ENCODE data around the gene CHPT1.
A peak's percentile ranks its signal among the peaks of the same experiment; 100 is the strongest.
"Not testable (repeated sequence)": the region's sequence is repeated elsewhere in the genome, so short reads cannot be mapped to it uniquely, and the experiment has no call there.

The CHPT1 gene

GRCh38 chr12:101697197-101697929 is at the start of gene CHPT1:
CHPT1 (plus strand) TSS chr12:101697640; CDS start chr12:101697862, 222 bp downstream.
- DNase-seq = peak; percentile 90

DNA sequence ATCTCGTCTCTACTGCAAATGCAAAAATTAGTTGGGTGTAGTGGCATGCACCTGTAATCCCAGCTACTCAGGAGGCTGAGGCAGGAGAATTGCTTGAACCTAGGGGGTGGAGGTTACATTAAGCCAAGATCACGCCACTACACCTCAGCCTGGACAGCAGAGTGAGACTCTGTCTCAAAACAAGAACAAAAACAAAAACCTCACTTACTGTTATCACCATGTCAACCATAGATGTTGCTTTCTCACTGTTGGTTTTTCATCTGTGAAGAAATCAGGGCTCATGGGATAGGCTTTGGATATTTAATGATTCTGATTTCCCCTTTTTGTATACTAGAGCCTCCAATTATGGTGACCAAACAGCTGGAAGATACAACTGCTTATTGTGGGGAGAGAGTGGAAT is 49.7 kb upstream of the CHPT1 start:
- DNase-seq = no peak

DNA sequence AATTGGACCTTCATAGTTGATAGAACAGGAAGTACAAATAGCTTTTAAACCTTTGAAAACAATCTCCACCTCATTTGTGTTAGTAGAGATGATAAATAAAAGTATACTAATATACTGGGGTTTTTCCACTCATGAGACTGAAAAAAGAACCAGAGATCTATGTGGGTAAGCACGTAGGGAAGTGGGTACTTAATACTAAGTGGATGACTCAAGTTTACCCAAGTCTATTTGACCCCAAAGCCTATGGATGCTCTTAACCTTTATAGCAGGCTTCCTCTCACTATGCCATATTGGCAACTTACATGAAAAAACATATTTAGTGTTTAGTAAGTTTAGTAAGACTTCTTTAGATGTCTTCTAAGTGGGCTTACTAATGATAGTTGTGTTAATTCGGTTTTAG is 49.2 kb upstream of the CHPT1 start:
- DNase-seq = no peak

DNA sequence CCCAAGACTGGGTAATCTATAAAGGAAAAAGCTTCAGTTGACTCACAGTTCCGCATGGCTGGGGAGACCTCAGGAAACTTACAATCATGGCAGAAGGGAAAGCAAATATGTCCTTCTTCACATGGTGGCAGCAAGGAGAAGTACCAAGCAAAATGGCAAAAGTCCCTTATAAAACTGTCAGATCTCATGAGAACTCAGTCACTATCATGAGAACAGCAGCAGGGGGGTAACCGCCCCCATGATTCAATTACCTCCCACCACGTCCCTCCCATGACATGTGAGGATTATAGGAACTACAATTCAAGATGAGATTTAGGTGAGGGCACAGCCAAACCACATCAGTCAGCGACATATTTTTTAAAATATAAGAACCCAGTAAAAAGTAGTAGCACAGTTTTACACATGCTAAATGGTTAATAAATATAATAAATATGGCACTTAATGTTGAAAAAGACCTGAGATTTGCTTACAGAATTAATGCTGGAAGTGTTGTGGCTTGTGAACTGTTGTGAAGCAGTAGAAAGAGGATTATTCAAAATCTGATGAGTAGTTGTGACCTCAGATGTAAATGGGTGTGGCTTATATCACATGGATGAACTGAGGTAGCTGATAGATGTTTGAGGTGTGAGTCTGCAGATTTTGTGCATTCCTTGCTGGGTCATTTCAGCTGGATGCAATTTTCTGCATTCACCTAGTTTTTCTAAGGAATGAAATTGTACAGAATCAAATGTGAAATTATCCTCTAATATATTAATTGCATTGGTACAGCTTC is 46.9 kb upstream of the CHPT1 start:
- no peak for DNase-seq

DNA sequence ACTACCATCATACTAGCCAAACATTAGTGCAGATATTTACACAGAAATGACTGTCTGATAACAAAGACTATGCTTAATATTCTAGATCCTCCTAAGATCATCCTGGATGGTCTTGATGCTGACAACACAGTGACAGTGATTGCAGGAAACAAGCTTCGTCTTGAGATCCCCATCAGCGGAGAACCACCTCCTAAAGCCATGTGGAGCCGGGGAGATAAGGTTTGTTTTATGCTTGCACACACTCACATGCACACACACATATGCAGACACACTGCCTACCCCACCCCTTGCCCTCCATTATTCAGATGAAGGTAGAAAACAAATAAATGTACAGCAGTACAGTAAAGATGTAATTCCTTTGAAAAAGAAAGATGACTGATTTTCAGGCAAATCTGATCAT is 44.4 kb upstream of the CHPT1 start:
- DNase-seq = peak; percentile 37

GRCh38 chr12:101653503-101653902 is 43.9 kb upstream of the CHPT1 start:
- no peak for DNase-seq

GRCh38 chr12:101654442-101654841 is 43.0 kb upstream of the CHPT1 start:
- no peak for DNase-seq

DNA sequence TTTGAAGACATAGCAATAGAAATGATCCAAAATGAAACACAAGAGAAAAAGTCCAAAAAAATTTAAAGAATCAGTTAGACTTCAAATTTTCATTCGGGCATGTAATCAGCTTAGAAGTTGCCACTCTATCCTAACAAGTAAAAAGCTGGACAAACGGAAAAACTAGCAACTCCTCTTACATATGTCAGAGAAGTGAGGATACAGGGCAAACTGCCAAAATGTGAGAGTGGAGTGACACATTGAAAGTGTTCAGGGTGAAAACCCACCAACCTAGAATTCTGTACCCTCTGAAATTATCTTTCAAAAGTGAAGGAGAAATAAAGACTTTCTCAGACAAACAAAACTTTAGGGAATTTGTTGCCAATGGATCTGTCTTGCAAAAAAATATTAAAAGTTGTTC is 42.0 kb upstream of the CHPT1 start:
- peak; percentile 14 for DNase-seq

DNA sequence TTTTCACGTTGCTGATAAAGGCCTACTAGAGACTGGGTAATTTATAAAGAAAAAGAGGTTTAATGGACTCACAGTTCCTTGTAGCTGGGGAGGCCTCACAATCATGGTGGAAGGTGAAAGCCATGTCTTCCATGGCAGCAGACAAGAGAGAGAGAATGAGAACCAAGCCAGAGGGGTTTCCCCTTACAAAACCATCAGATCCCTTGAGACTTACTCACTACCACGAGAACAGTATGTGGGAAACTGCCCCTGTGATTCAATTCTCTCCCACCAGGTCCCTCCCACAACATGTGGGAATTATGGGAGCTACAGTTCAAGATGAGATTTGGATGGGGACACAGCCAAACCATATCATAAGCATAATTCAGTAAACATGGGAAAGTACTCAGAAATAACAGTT is 36.8 kb upstream of the CHPT1 start:
- DNase-seq = not testable (repeated sequence)

- DNase-seq = no peak
Measured at GRCh38 chr12:101663298-101663697, 34.1 kb upstream of the CHPT1 start.

- DNase-seq = no peak
Measured at GRCh38 chr12:101664992-101665391, 32.4 kb upstream of the CHPT1 start.

- no peak for DNase-seq
Measured at GRCh38 chr12:101666052-101666728, 31.2 kb upstream of the CHPT1 start.

DNA sequence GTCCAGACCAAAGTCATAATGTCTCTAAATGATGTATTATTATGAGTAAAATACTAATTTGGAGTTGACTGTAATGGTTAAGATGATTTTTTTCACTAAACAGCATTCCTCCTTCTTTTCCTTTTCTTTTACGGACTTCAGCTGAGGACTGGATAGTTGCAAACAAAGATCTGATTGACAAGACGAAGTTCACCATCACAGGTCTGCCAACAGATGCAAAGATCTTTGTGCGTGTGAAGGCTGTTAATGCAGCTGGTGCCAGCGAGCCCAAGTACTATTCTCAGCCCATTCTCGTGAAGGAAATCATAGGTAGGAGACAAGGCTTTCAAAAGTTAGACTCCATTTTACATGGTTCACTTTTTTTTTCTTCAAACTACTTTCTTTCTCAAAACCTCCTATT is 29.8 kb upstream of the CHPT1 start:
- no peak for DNase-seq

GRCh38 chr12:101670007-101670671 is 27.3 kb upstream of the CHPT1 start:
- DNase-seq = peak; percentile 70

DNA sequence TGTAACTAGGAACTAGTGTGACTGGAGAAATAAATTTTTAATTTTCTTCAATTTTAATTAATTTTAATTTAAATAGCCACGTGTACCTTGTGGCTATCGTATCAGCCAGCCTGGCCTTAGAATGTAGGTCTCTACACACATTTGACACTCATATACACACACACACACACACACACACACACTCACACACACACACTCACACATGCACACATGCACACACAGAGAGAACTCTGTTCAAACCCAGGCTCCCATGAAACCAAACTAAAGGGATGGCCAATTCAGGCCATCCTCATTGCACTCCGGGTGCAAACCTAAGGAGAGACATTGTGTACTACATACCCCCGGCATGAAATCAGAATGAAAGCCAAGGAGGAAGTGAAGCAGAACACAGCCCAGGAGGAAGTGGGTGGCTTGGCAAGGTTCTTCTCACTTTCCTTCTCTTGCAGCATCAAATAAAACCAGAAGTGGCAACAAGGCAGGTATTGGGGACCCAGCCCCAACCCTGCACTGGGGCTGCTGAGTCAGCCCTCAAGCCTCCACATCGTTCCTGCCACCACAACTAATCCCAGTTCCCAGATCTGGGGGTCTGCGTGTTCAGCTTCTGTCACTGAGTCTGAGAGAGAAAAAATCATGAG is 26.2 kb upstream of the CHPT1 start:
- peak; percentile 10 for DNase-seq

- no peak for DNase-seq
Measured at GRCh38 chr12:101671833-101672232, 25.6 kb upstream of the CHPT1 start.

DNA sequence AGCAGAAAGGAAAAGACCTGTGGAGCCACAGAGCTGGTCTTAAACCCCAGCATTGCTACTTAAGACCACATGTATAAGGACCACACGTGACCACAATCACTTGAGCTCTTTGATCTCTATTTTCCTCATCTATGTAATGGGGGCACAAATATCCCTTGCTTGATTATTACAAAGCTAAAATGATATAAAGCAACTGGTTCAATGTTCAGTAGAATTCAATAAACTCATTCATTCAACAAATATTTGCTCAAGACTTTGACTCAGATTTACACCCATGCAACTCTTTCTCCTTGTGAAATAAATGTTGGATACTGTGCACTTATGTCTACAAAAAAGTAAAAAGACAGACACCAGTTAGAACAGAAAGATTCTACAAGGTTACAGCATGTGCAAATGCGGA is 21.9 kb upstream of the CHPT1 start:
- no peak for DNase-seq

- DNase-seq = not testable (repeated sequence)
Measured at GRCh38 chr12:101676497-101676896, 20.9 kb upstream of the CHPT1 start.

GRCh38 chr12:101678081-101678480 is 19.4 kb upstream of the CHPT1 start:
- no peak for DNase-seq

DNA sequence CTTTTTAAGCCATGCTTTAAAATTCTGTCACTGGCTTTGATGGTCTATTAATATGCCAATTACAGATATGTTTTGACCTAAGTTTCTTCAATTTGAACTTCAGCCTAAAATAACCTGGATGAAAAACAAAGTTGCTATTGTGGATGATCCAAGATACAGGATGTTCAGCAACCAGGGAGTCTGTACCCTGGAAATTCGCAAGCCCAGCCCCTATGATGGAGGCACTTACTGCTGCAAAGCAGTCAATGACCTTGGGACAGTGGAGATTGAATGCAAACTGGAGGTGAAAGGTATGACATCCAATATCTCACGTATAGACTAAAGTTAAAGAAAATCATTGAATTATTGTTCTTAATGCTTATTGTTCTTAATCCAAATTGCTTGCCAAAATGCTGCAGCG is 17.2 kb upstream of the CHPT1 start:
- no peak for DNase-seq

- no peak for DNase-seq
Measured at GRCh38 chr12:101680647-101681046, 16.8 kb upstream of the CHPT1 start.

GRCh38 chr12:101681627-101682026 is 15.8 kb upstream of the CHPT1 start:
- DNase-seq = not testable (repeated sequence)

DNA sequence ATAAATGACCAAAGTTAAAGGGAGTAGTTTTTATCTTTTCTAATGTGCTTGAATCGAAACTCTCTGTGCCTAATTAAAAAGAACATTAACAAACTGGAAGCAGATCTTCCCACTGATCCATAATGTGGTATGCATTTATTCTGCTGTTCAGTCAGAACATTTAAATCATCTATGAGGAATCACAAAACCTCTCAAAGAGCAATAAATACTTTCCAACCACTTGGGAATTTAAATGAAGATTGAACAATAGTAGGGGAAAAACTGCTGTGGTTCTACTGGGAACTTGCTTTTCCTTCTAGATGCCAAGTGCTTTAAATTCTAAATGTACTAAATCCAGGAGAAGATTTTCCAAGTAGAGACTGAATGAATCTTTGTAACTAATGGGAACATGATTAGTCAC is 12.3 kb upstream of the CHPT1 start:
- DNase-seq = no peak
